ENCODE measurements around the gene ACSM6.

Gene ACSM6

GRCh38 chr10:95248989-95249388 lies 55.0 kb downstream of the ACSM6 start:
- in situ Hi-C loops (cut with MboI; ENCODE audit: low sequenced_read_pairs, unreplicated experiment): no loop called here
- DNase-seq (ENCODE audit: low spot score): no peak

GRCh38 chr10:95249467-95249866 lies 55.4 kb downstream of the ACSM6 start:
- DNase-seq (ENCODE audit: low spot score): no peak
- TF ChIP-seq CTCF (IDR thresholded peaks at IDR 0.05; ENCODE audit: borderline replicate concordance, control extremely low read depth, extremely low read depth, insufficient read depth, missing control alignments): no peak
- in situ Hi-C loops (cut with MboI; ENCODE audit: low sequenced_read_pairs, unreplicated experiment): no loop called here

More at GRCh38 chr10:95248989-95249388, 55.0 kb downstream of the ACSM6 start:
- no peak for TF ChIP-seq CTCF (IDR thresholded peaks at IDR 0.05; ENCODE audit: borderline replicate concordance, control extremely low read depth, extremely low read depth, insufficient read depth, missing control alignments)

GRCh38 chr10:95250856-95251255 lies 56.8 kb downstream of the ACSM6 start:
- in situ Hi-C loops (cut with MboI; ENCODE audit: low sequenced_read_pairs, unreplicated experiment): loop anchor here (10.0 kb wide), 1 partner anchor 114 kb away; no protein-coding TSS in a partner anchor
- no peak for TF ChIP-seq CTCF (IDR thresholded peaks at IDR 0.05; ENCODE audit: borderline replicate concordance, control extremely low read depth, extremely low read depth, insufficient read depth, missing control alignments)
- DNase-seq (ENCODE audit: low spot score): no peak

- in situ Hi-C loops (cut with MboI; ENCODE audit: low sequenced_read_pairs, unreplicated experiment): loop anchor here (10.0 kb wide), 1 partner anchor 112 kb away; no protein-coding TSS in a partner anchor
- no peak for DNase-seq (ENCODE audit: low spot score)
- TF ChIP-seq CTCF (IDR thresholded peaks at IDR 0.05; ENCODE audit: borderline replicate concordance, control extremely low read depth, extremely low read depth, insufficient read depth, missing control alignments): no peak
Observed at GRCh38 chr10:95253007-95253406, 59.0 kb downstream of the ACSM6 start.

GRCh38 chr10:95253686-95254085 lies 59.6 kb downstream of the ACSM6 start:
- in situ Hi-C loops (cut with MboI; ENCODE audit: low sequenced_read_pairs, unreplicated experiment): loop anchor here (10.0 kb wide), 1 partner anchor 111 kb away; no protein-coding TSS in a partner anchor

GRCh38 chr10:95254629-95255028 lies 60.6 kb downstream of the ACSM6 start:
- DNase-seq (ENCODE audit: low spot score): no peak
- no peak for TF ChIP-seq CTCF (IDR thresholded peaks at IDR 0.05; ENCODE audit: borderline replicate concordance, control extremely low read depth, extremely low read depth, insufficient read depth, missing control alignments)
- in situ Hi-C loops (cut with MboI; ENCODE audit: low sequenced_read_pairs, unreplicated experiment): loop anchor here (10.0 kb wide), 1 partner anchor 110 kb away; no protein-coding TSS in a partner anchor

More at GRCh38 chr10:95253686-95254085, 59.6 kb downstream of the ACSM6 start:
- no peak for TF ChIP-seq CTCF (IDR thresholded peaks at IDR 0.05; ENCODE audit: borderline replicate concordance, control extremely low read depth, extremely low read depth, insufficient read depth, missing control alignments)
- DNase-seq (ENCODE audit: low spot score): no peak
